Ishikawa (cell line): ENCODE data around the gene SDK1.

Experiments
- CEBPB ChIP-seq: IDR thresholded peaks from 2 replicates; pipeline ENCODE4 v1.6.1; 2012
- CREB1 ChIP-seq: IDR thresholded peaks from 2 replicates; pipeline ENCODE4 v1.6.1; 2012; ENCODE audit warnings: low read depth
- EGR1 ChIP-seq: IDR thresholded peaks from 2 replicates; pipeline ENCODE4 v1.6.1; 2012
- EP300 ChIP-seq: IDR thresholded peaks from 2 replicates; pipeline ENCODE4 v1.6.1; 2012; ENCODE audit warnings: borderline replicate concordance
- FOXM1 ChIP-seq: IDR thresholded peaks from 2 replicates; pipeline ENCODE4 v1.6.1; 2012; ENCODE audit warnings: low read depth, borderline replicate concordance
- MAX ChIP-seq: IDR thresholded peaks from 2 replicates; pipeline ENCODE4 v1.6.1; 2012
- NFIC ChIP-seq: IDR thresholded peaks from 2 replicates; pipeline ENCODE4 v1.6.1; 2012
- RAD21 ChIP-seq: IDR thresholded peaks from 2 replicates; pipeline ENCODE4 v1.6.1; 2012; ENCODE audit warnings: low read depth
- REST ChIP-seq: IDR thresholded peaks from 2 replicates; pipeline ENCODE4 v1.6.1; 2012; ENCODE audit warnings: low read depth, mild to moderate bottlenecking
- TAF1 ChIP-seq: IDR thresholded peaks from 2 replicates; pipeline ENCODE4 v1.6.1; 2012; ENCODE audit warnings: low read depth, mild to moderate bottlenecking
- TCF12 ChIP-seq: IDR thresholded peaks from 2 replicates; pipeline ENCODE4 v1.6.1; 2012; ENCODE audit warnings: low read depth
- TEAD4 ChIP-seq: IDR thresholded peaks from 2 replicates; pipeline ENCODE4 v1.6.1; 2012
- USF1 ChIP-seq: IDR thresholded peaks from 2 replicates; pipeline ENCODE4 v1.6.1; 2012
- YY1 ChIP-seq: IDR thresholded peaks from 2 replicates; pipeline ENCODE4 v1.6.1; 2012; ENCODE audit warnings: low read depth
- ZBTB7A ChIP-seq: IDR thresholded peaks from 2 replicates; pipeline ENCODE4 v1.6.1; 2012; ENCODE audit warnings: low read depth

Gene SDK1

GRCh38 chr7:4190010-4190981 is 889.2 kb downstream of the SDK1 start:
- no peak for TF ChIP-seq YY1
- no peak for TF ChIP-seq RAD21
- no peak for TF ChIP-seq CREB1
- no peak for TF ChIP-seq ZBTB7A
- no peak for TF ChIP-seq TEAD4
- no peak for TF ChIP-seq NFIC
- no peak for TF ChIP-seq FOXM1
- no peak for TF ChIP-seq TCF12
- TF ChIP-seq REST = no peak

GRCh38 chr7:4191046-4191445 is 890.0 kb downstream of the SDK1 start:
- TF ChIP-seq TCF12 (no peak), CEBPB (no peak), EGR1 (no peak), ZBTB7A (no peak), MAX (no peak), TAF1 (no peak), TEAD4 (no peak), RAD21 (no peak)

- no peak for TF ChIP-seq ZBTB7A
- no peak for TF ChIP-seq YY1
- TF ChIP-seq TCF12 = no peak
- no peak for TF ChIP-seq RAD21
- TF ChIP-seq REST = no peak
- TF ChIP-seq USF1 = no peak
- TF ChIP-seq TEAD4 = no peak
- no peak for TF ChIP-seq EP300
- no peak for TF ChIP-seq MAX
- TF ChIP-seq EGR1 = no peak
- TF ChIP-seq CREB1 = no peak
- no peak for TF ChIP-seq NFIC
- no peak for TF ChIP-seq FOXM1
- no peak for TF ChIP-seq CEBPB
- TF ChIP-seq TAF1 = no peak
Observed at GRCh38 chr7:4191525-4191924, 890.5 kb downstream of the SDK1 start.

- TF ChIP-seq EP300 = no peak
- TF ChIP-seq USF1 = no peak
- no peak for TF ChIP-seq CEBPB
- no peak for TF ChIP-seq REST
- TF ChIP-seq MAX = no peak
- TF ChIP-seq FOXM1 = no peak
- TF ChIP-seq NFIC = no peak
- TF ChIP-seq TCF12 = no peak
- TF ChIP-seq RAD21 = no peak
- TF ChIP-seq CREB1 = no peak
- TF ChIP-seq EGR1 = no peak
- no peak for TF ChIP-seq ZBTB7A
- TF ChIP-seq TAF1 = no peak
Observed at GRCh38 chr7:4195660-4196059, 894.6 kb downstream of the SDK1 start.
